Epithelial cell of proximal tubule (primary cell): ENCODE measurements around the gene FITM2. TPM values are rescaled to one million over a fixed set of nuclear protein-coding genes. Genes with fewer than 3 reads are reported as not detected.

Experiments
- DNase-seq: peaks from one replicate; pipeline ENCODE4 v3.0.0-alpha.2; 2011; ENCODE audit warnings: low read depth
- H3K4me3 ChIP-seq: 2 replicates; pipeline ENCODE4 v1.5.1; 2011; ENCODE audit warnings: low read depth, mild to moderate bottlenecking, low read length
- CTCF ChIP-seq: conservative IDR thresholded peaks from 2 replicates; pipeline ENCODE4 v1.5.1; 2012; ENCODE audit warnings: low read depth, mild to moderate bottlenecking, low read length
- total RNA-seq: library from RNA; depleted of rRNA; stranded (reverse); fragments of >200 nt; gene quantifications from 2 replicates; pipeline ENCODE4 v1.2.3, GENCODE V29; 2015

FITM2 gene
- total RNA-seq, 1 donor from 2014 or later: 1.4 TPM

- no peak for DNase-seq
- no peak for TF ChIP-seq CTCF
- H3K4me3 ChIP-seq: no peak overlapping the region
Observed at GRCh38 chr20:44314870-44315269, 3.9 kb upstream of the FITM2 start.

GRCh38 chr20:44309763-44310663 lies 989 bp downstream of the FITM2 start:
- TF ChIP-seq CTCF: no peak
- peak overlapping the region; percentile 99 for H3K4me3 ChIP-seq
- no peak for DNase-seq

GRCh38 chr20:44306927-44307326 lies 4.1 kb downstream of the FITM2 start:
- DNase-seq: no peak
- H3K4me3 ChIP-seq: no peak overlapping the region
- no peak for TF ChIP-seq CTCF

GRCh38 chr20:44304383-44304782 lies 6.6 kb downstream of the FITM2 start:
- no peak for DNase-seq
- TF ChIP-seq CTCF: no peak
- no peak overlapping the region for H3K4me3 ChIP-seq

GRCh38 chr20:44302736-44303135 lies 8.3 kb downstream of the FITM2 start:
- DNase-seq: no peak
- no peak for TF ChIP-seq CTCF
- H3K4me3 ChIP-seq: no peak overlapping the region

- H3K4me3 ChIP-seq: no peak overlapping the region
- no peak for DNase-seq
- TF ChIP-seq CTCF: no peak
Observed at GRCh38 chr20:44302026-44302669, 8.9 kb downstream of the FITM2 start.
